ENCODE data around the gene DQX1. TPM values are rescaled to one million over a fixed set of nuclear protein-coding genes. Genes with fewer than 3 reads are reported as not detected.
A peak's percentile ranks its signal among the peaks of the same experiment; 100 is the strongest.

Gene DQX1
- total RNA-seq, 6 experiments from 2014 or later = 0.14 to 0.40 TPM; not detected in 4

GRCh38 chr2:74548900-74549826, 23.1 kb upstream of the DQX1 start:
- peak overlapping the region; percentile 73 for H3K4me3 Mint-ChIP-seq
- TF ChIP-seq CTCF (IDR thresholded peaks at IDR 0.05) = no peak
- H3K4me1 Mint-ChIP-seq (ENCODE audit: low read depth) = peaks cover 50% of the 10 kb centered on the region
- DNase-seq = no peak
- H3K9me3 Mint-ChIP-seq = no peaks in the 10 kb centered on the region
- peak overlapping the region; percentile 58 for H3K27ac Mint-ChIP-seq
- H3K36me3 Mint-ChIP-seq (ENCODE audit: low read depth) = peaks cover 21% of the 10 kb centered on the region
- peaks cover 5% of the 10 kb centered on the region for H3K27me3 Mint-ChIP-seq (ENCODE audit: insufficient read depth)

- H3K27ac Mint-ChIP-seq = peak overlapping the region; percentile 77
- no peak for DNase-seq
- H3K27me3 Mint-ChIP-seq (ENCODE audit: insufficient read depth) = peaks cover 1% of the 10 kb centered on the region; the same call in 1 of the 2 replicates
- H3K4me3 Mint-ChIP-seq = peak overlapping the region; percentile 70
- no peaks in the 10 kb centered on the region for H3K9me3 Mint-ChIP-seq
- TF ChIP-seq CTCF (IDR thresholded peaks at IDR 0.05) = no peak
- H3K36me3 Mint-ChIP-seq (ENCODE audit: low read depth) = peaks cover 23% of the 10 kb centered on the region
- peaks cover 50% of the 10 kb centered on the region for H3K4me1 Mint-ChIP-seq (ENCODE audit: low read depth)
These were observed 22.4 kb upstream of the DQX1 start for GRCh38 chr2:74548285-74548899.

GRCh38 chr2:74546004-74546403, 20.0 kb upstream of the DQX1 start:
- no peak for DNase-seq
- no peak overlapping the region for H3K4me3 Mint-ChIP-seq

GRCh38 chr2:74544634-74545033, 18.6 kb upstream of the DQX1 start:
- Mint-ChIP-seq H3K4me1 (ENCODE audit: low read depth) (peaks cover 16% of the 10 kb centered on the region), H3K27ac (no peak overlapping the region), H3K27me3 (ENCODE audit: insufficient read depth) (no peaks in the 10 kb centered on the region), H3K9me3 (no peaks in the 10 kb centered on the region), H3K4me3 (no peak overlapping the region), H3K36me3 (ENCODE audit: low read depth) (peaks cover 9% of the 10 kb centered on the region)
- peak; percentile 31 for TF ChIP-seq CTCF (IDR thresholded peaks at IDR 0.05)
- DNase-seq = no peak

More at GRCh38 chr2:74546004-74546403, 20.0 kb upstream of the DQX1 start:
- Mint-ChIP-seq H3K4me1 (ENCODE audit: low read depth) (peaks cover 29% of the 10 kb centered on the region), H3K27ac (no peak overlapping the region), H3K27me3 (ENCODE audit: insufficient read depth) (no peaks in the 10 kb centered on the region), H3K36me3 (ENCODE audit: low read depth) (peaks cover 13% of the 10 kb centered on the region), H3K9me3 (no peaks in the 10 kb centered on the region)
- no peak for TF ChIP-seq CTCF (IDR thresholded peaks at IDR 0.05)

GRCh38 chr2:74542978-74543377, 16.9 kb upstream of the DQX1 start:
- no peak overlapping the region for H3K4me3 Mint-ChIP-seq
- no peak for DNase-seq
- H3K4me1 Mint-ChIP-seq (ENCODE audit: low read depth) = peaks cover 7% of the 10 kb centered on the region; the same call in 1 of the 2 replicates
- H3K27ac Mint-ChIP-seq = no peak overlapping the region
- H3K9me3 Mint-ChIP-seq = no peaks in the 10 kb centered on the region
- peaks cover 9% of the 10 kb centered on the region for H3K36me3 Mint-ChIP-seq (ENCODE audit: low read depth)
- TF ChIP-seq CTCF (IDR thresholded peaks at IDR 0.05) = no peak
- H3K27me3 Mint-ChIP-seq (ENCODE audit: insufficient read depth) = no peaks in the 10 kb centered on the region
